K562 (cell line): Measurements from ENCODE around the gene ANKRD11. TPM values are rescaled to one million over a fixed set of nuclear protein-coding genes. Genes with fewer than 3 reads are reported as not detected.

ENCODE experiments used
- ATAC-seq: fragments of 200-7000 bp; cut with Tn5 transposase; 3 replicates; pipeline ENCODE4 v1.9.1; 2020; ENCODE audit warnings: moderate library complexity
- BruUV-seq: library from RNA; stranded (reverse); fragments of 400-500 nt; replicated peaks from 2 replicates; lab custom pipeline; 2021; lab: Mats Ljungman, UMichigan
- CTCF ChIA-PET: fragments of 300-600 bp; formaldehyde crosslinking; extraction: SDS; loops from one replicate; lab custom pipeline; 2021; ENCODE audit warnings: low intra/inter-chr PET ratio; lab: Yijun Ruan, JAX
- POLR2A ChIA-PET: fragments of 300-600, 350-650 bp; sonication (Branson Sonifier 250); formaldehyde crosslinking; extraction: SDS; loops from one replicate; lab custom pipeline; 2021; ENCODE audit warnings: antibody characterized with exemption, inconsistent platforms; lab: Yijun Ruan, JAX
- DNase-seq, 4 experiments: peaks; one replicate each; pipeline versions ENCODE4 v3.0.0 to v3.0.0-alpha.2; 2011 to 2018; ENCODE audit warnings: low spot score in 3 of 4, mixed read lengths in 3 of 4; ENCODE audit errors: extremely low read depth in 1 of 4
- FAIRE-seq: peaks from 2 replicates; lab custom pipeline; 2011; peaks lifted over from hg19 to GRCh38; lab: Jason Lieb, UNC
- H2AFZ ChIP-seq: 2 replicates; pipeline ENCODE4 v1.6.0; 2011; ENCODE audit warnings: low read depth, low read length, control low read depth, inconsistent platforms
- H3K27ac ChIP-seq: fragments of 200-600 bp; 3 replicates; pipeline ENCODE4 v1.8.0; 2011; ENCODE audit warnings: low read depth, mild to moderate bottlenecking, control low read depth, inconsistent platforms, low read length, moderate library complexity, mixed read lengths; ENCODE audit errors: extremely low read depth
- H3K27me3 ChIP-seq, 2 experiments: fragments of 300-600 bp in 1 of 2; 2 replicates in 1 of 2; 3 replicates in 1 of 2; pipeline versions ENCODE4 v1.6.0 to v1.8.0; 2011; ENCODE audit warnings: inconsistent platforms in 2 of 2, low read length in 2 of 2, mild to moderate bottlenecking in 1 of 2, mixed read lengths in 1 of 2, moderate library complexity in 1 of 2; ENCODE audit not compliant: control insufficient read depth in 2 of 2, insufficient read depth in 2 of 2
- H3K36me3 ChIP-seq: fragments of 300-600 bp; 3 replicates; pipeline ENCODE4 v1.8.0; 2011; ENCODE audit warnings: mild to moderate bottlenecking, low read length, inconsistent platforms; ENCODE audit not compliant: control insufficient read depth, insufficient read depth
- H3K4me1 ChIP-seq, 2 experiments: fragments of 200-600 bp in 1 of 2; replicated peaks in 1 of 2; 2 replicates in 1 of 2; 3 replicates in 1 of 2; pipeline versions ENCODE4 v1.5.1 to v1.8.0; 2011; ENCODE audit warnings: inconsistent platforms in 2 of 2, low read length in 2 of 2, mild to moderate bottlenecking in 1 of 2, mixed read lengths in 1 of 2, moderate library complexity in 1 of 2; ENCODE audit not compliant: control insufficient read depth in 2 of 2, insufficient read depth in 2 of 2
- H3K4me2 ChIP-seq: 2 replicates; pipeline ENCODE4 v1.6.1; 2011; ENCODE audit warnings: low read length, control low read depth, inconsistent platforms, mixed read lengths; ENCODE audit not compliant: insufficient read depth
- H3K4me3 ChIP-seq: fragments of 200-600 bp; sonication (generic), shearing (Covaris generic); 2 replicates; pipeline ENCODE4 v1.5.1; 2016; ENCODE audit warnings: control low read depth, inconsistent platforms
- H3K79me2 ChIP-seq: fragments of 200-600 bp; 3 replicates; pipeline ENCODE4 v1.8.0; 2011; ENCODE audit warnings: low read length, inconsistent platforms; ENCODE audit not compliant: control insufficient read depth, insufficient read depth
- H3K9ac ChIP-seq, 2 experiments: 2 replicates each; pipeline versions ENCODE4 v1.6.0 to v1.6.1; 2011; ENCODE audit warnings: low read depth in 2 of 2, low read length in 2 of 2, control low read depth in 1 of 2, inconsistent platforms in 1 of 2, mild to moderate bottlenecking in 1 of 2, mixed read lengths in 1 of 2; ENCODE audit not compliant: insufficient read depth in 1 of 2
- H3K9me1 ChIP-seq: one replicate; pipeline ENCODE4 v1.6.0; 2011; ENCODE audit warnings: inconsistent platforms, mild to moderate bottlenecking, low read length, moderate library complexity; ENCODE audit not compliant: control insufficient read depth, insufficient read depth
- H3K9me3 ChIP-seq: replicated peaks from 2 replicates; pipeline ENCODE4 v1.5.1; 2011; ENCODE audit warnings: low read depth, low read length, inconsistent platforms; ENCODE audit not compliant: control insufficient read depth, insufficient read depth
- H4K20me1 ChIP-seq: replicated peaks from 2 replicates; pipeline ENCODE4 v1.6.1; 2011; ENCODE audit warnings: low read length, inconsistent platforms, mixed read lengths; ENCODE audit not compliant: control insufficient read depth, insufficient read depth
- ETV1 ChIP-seq: fragments of 450-650 bp; conservative IDR thresholded peaks from 2 replicates; pipeline ENCODE4 v1.6.1; 2016; ENCODE audit warnings: missing genetic modification characterization, control low read depth, low read depth, missing compliant biosample characterization
- KDM5B ChIP-seq: fragments of 200-600 bp; sonication (generic); IDR thresholded peaks from 2 replicates; pipeline ENCODE4 v1.6.1; 2012; ENCODE audit warnings: low read depth, mild to moderate bottlenecking, moderate library complexity, low read length, control low read depth, inconsistent platforms; ENCODE audit not compliant: insufficient replicate concordance
- TCFL5 ChIP-seq: fragments of 250-450 bp; sonication (Bioruptor Pico); conservative IDR thresholded peaks from 2 replicates; pipeline ENCODE4 v1.6.1; 2021; ENCODE audit warnings: mild to moderate bottlenecking, moderate library complexity, matching md5 sums
- XRCC3 ChIP-seq: fragments of 450-650 bp; IDR thresholded peaks from 2 replicates; pipeline ENCODE4 v1.6.1; 2017; ENCODE audit warnings: mild to moderate bottlenecking, moderate library complexity
- ZC3H11A ChIP-seq: IDR thresholded peaks from 2 replicates; pipeline ENCODE4 v1.6.1; 2012; ENCODE audit warnings: low read depth, low read length, improper control_type of control experiment
- ZNF79 ChIP-seq: fragments of 250-450 bp; sonication (Bioruptor Pico); IDR thresholded peaks from 2 replicates; pipeline ENCODE4 v1.4.0; 2020; ENCODE audit warnings: low read depth, mild to moderate bottlenecking, moderate library complexity
- WGBS: fragments of 100-300 bp; shearing (Covaris generic); methylation state at CpG from one replicate; pipeline ENCODE4 v1.1.6; 2016; ENCODE audit warnings: low coverage, mixed read lengths; ENCODE audit not compliant: insufficient coverage; ENCODE audit errors: missing lambda C conversion rate; 5-methylcytosine and 5-hydroxymethylcytosine counted together
- in situ Hi-C: fragments of 300-500 bp; cut with MboI; formaldehyde crosslinking; loops from 4 replicates; pipeline ENCODE4 v1.15.0; 2018; ENCODE audit warnings: inconsistent platforms, mixed read lengths
- intact Hi-C: fragments of 100-400 bp; cut with micrococcal nuclease; formaldehyde crosslinking; loops from 2 replicates; pipeline ENCODE4 v1.14.2; 2022
- polyA plus RNA-seq, 8 experiments: library from polyadenylated mRNA; depleted of rRNA in 4 of 8; stranded (reverse) in 5 of 8; unstranded in 3 of 8; fragments of >200 nt; fragmentation: Nextera tagmentation in 2 of 8; fragmentation: Illumina TruSeq in 1 of 8; extraction: Ambion mirVana in 2 of 8; extraction: Trizol in 1 of 8; gene quantifications; 2 replicates each; pipeline versions ENCODE4 v1.2.1 to v1.2.3, GENCODE V29; 2011 to 2014; ENCODE audit warnings: inconsistent platforms in 1 of 8, missing spikeins in 1 of 8
- total RNA-seq, 7 experiments: library from RNA; depleted of rRNA in 6 of 7; stranded (reverse); fragments of >200 nt in 6 of 7; fragmentation: Illumina TruSeq in 2 of 7; extraction: Trizol in 2 of 7; gene quantifications; 2 replicates each; pipeline versions ENCODE4 v1.2.1 to v1.2.3, GENCODE V29; 2011 to 2021; ENCODE audit warnings: low replicate concordance in 1 of 7
- TF ChIP-seq, protein P1 (sequence below): IDR thresholded peaks from 2 replicates; pipeline ENCODE4 v1.6.1; 2012; ENCODE audit warnings: low read depth, low read length, improper control_type of control experiment, borderline replicate concordance
- TF ChIP-seq, protein P2 (sequence below): sonication (generic); formaldehyde crosslinking; IDR thresholded peaks from 2 replicates; pipeline ENCODE4 v1.9.0; 2022; ENCODE audit warnings: mild to moderate bottlenecking, missing genetic modification reagents
- TF ChIP-seq, protein P3 (sequence below): sonication (generic); formaldehyde crosslinking; IDR thresholded peaks from 2 replicates; pipeline ENCODE4 v1.8.1; 2023; ENCODE audit warnings: missing genetic modification reagents, mild to moderate bottlenecking, borderline replicate concordance
- TF ChIP-seq, protein P4 (sequence below): fragments of 450-650 bp; IDR thresholded peaks from 2 replicates; pipeline ENCODE4 v1.6.1; 2016; ENCODE audit warnings: mild to moderate bottlenecking
- TF ChIP-seq, protein P5 (sequence below): fragments of 450-650 bp; formaldehyde crosslinking; IDR thresholded peaks from 2 replicates; pipeline ENCODE4 v1.4.0; 2022; ENCODE audit warnings: missing genetic modification characterization

The ANKRD11 gene
- total and polyA plus RNA-seq, 9 of the 15 experiments (the other 6 are each of a cell fraction or from before 2014, with no cell fraction given): 4.7 to 126 (median 31.7) TPM

DNA sequence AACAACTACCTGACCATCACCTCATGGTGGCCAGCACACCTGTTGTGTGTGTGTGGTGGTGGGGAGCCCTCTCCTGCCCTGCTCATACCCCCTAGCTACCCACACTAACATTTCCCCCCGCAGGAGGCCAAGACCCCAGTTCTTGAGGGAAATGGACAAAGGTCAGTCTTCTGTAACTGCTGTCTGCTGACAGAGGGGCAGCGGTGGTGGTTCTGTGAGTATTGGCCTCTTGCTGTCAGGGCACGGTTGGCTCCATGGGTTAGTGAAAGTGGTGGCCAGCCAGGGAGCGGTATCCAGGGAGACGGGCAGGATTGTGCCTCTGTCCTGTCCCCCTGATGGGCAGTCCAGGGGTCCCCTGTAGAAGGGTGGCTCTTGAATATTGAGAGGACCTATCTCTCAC, 246.7 kb downstream of the ANKRD11 start:
- FAIRE-seq (no peak), DNase-seq (no peak), ATAC-seq (no peak)
- 73% methylated on average over 5 of the region's 5 CpGs for WGBS
- CTCF ChIA-PET: no interaction called here
- H3K79me2 ChIP-seq: peaks cover 7% of the 10 kb centered on the region
- BruUV-seq: no TSS peak
- no peaks in the 10 kb centered on the region for H3K9me1 ChIP-seq
- no peaks in the 10 kb centered on the region for H3K36me3 ChIP-seq
- POLR2A ChIA-PET: no interaction called here
- intact Hi-C loops: no loop called here
- H4K20me1 ChIP-seq: no peaks in the 10 kb centered on the region
- no peak overlapping the region for H3K4me2 ChIP-seq
- H2AFZ ChIP-seq: no peak overlapping the region
- H3K9ac ChIP-seq: peak overlapping the region in 1 of 2 experiments; percentile 78; a peak in 1 of 4 replicates
- H3K4me3 ChIP-seq: no peak overlapping the region
- peaks cover 0 to 47% of the 10 kb centered on the region in 2 experiments; a peak in 3 of 5 replicates for H3K4me1 ChIP-seq
- no peak overlapping the region for H3K27ac ChIP-seq
- no peaks in the 10 kb centered on the region for H3K27me3 ChIP-seq
- H3K9me3 ChIP-seq: peaks cover 4% of the 10 kb centered on the region
- in situ Hi-C loops: no loop called here
- TF ChIP-seq ZNF79 (CRISPR knock-in tag) (no peak), ETV1 (tag) (no peak), ZC3H11A (no peak), KDM5B (no peak), TCFL5 (no peak), XRCC3 (no peak)
- TF ChIP-seq, protein P1, sequence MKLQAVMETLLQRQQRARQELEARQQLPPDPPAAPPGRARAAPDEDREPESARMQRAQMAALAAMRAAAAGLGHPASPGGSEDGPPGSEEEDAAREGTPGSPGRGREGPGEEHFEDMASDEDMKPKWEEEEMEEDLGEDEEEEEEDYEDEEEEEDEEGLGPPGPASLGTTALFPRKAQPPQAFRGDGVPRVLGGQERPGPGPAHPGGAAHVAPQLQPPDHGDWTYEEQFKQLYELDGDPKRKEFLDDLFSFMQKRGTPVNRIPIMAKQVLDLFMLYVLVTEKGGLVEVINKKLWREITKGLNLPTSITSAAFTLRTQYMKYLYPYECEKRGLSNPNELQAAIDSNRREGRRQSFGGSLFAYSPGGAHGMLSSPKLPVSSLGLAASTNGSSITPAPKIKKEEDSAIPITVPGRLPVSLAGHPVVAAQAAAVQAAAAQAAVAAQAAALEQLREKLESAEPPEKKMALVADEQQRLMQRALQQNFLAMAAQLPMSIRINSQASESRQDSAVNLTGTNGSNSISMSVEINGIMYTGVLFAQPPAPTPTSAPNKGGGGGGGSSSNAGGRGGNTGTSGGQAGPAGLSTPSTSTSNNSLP: no peak
- TF ChIP-seq, protein P2, sequence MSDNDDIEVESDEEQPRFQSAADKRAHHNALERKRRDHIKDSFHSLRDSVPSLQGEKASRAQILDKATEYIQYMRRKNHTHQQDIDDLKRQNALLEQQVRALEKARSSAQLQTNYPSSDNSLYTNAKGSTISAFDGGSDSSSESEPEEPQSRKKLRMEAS (CRISPR knock-in tag): no peak
- TF ChIP-seq, protein P3, sequence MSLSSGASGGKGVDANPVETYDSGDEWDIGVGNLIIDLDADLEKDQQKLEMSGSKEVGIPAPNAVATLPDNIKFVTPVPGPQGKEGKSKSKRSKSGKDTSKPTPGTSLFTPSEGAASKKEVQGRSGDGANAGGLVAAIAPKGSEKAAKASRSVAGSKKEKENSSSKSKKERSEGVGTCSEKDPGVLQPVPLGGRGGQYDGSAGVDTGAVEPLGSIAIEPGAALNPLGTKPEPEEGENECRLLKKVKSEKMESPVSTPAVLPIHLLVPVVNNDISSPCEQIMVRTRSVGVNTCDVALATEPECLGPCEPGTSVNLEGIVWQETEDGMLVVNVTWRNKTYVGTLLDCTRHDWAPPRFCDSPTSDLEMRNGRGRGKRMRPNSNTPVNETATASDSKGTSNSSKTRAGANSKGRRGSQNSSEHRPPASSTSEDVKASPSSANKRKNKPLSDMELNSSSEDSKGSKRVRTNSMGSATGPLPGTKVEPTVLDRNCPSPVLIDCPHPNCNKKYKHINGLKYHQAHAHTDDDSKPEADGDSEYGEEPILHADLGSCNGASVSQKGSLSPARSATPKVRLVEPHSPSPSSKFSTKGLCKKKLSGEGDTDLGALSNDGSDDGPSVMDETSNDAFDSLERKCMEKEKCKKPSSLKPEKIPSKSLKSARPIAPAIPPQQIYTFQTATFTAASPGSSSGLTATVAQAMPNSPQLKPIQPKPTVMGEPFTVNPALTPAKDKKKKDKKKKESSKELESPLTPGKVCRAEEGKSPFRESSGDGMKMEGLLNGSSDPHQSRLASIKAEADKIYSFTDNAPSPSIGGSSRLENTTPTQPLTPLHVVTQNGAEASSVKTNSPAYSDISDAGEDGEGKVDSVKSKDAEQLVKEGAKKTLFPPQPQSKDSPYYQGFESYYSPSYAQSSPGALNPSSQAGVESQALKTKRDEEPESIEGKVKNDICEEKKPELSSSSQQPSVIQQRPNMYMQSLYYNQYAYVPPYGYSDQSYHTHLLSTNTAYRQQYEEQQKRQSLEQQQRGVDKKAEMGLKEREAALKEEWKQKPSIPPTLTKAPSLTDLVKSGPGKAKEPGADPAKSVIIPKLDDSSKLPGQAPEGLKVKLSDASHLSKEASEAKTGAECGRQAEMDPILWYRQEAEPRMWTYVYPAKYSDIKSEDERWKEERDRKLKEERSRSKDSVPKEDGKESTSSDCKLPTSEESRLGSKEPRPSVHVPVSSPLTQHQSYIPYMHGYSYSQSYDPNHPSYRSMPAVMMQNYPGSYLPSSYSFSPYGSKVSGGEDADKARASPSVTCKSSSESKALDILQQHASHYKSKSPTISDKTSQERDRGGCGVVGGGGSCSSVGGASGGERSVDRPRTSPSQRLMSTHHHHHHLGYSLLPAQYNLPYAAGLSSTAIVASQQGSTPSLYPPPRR (CRISPR knock-in tag): no peak
- TF ChIP-seq, protein P4, sequence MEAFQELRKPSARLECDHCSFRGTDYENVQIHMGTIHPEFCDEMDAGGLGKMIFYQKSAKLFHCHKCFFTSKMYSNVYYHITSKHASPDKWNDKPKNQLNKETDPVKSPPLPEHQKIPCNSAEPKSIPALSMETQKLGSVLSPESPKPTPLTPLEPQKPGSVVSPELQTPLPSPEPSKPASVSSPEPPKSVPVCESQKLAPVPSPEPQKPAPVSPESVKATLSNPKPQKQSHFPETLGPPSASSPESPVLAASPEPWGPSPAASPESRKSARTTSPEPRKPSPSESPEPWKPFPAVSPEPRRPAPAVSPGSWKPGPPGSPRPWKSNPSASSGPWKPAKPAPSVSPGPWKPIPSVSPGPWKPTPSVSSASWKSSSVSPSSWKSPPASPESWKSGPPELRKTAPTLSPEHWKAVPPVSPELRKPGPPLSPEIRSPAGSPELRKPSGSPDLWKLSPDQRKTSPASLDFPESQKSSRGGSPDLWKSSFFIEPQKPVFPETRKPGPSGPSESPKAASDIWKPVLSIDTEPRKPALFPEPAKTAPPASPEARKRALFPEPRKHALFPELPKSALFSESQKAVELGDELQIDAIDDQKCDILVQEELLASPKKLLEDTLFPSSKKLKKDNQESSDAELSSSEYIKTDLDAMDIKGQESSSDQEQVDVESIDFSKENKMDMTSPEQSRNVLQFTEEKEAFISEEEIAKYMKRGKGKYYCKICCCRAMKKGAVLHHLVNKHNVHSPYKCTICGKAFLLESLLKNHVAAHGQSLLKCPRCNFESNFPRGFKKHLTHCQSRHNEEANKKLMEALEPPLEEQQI: no peak
- TF ChIP-seq, protein P5, sequence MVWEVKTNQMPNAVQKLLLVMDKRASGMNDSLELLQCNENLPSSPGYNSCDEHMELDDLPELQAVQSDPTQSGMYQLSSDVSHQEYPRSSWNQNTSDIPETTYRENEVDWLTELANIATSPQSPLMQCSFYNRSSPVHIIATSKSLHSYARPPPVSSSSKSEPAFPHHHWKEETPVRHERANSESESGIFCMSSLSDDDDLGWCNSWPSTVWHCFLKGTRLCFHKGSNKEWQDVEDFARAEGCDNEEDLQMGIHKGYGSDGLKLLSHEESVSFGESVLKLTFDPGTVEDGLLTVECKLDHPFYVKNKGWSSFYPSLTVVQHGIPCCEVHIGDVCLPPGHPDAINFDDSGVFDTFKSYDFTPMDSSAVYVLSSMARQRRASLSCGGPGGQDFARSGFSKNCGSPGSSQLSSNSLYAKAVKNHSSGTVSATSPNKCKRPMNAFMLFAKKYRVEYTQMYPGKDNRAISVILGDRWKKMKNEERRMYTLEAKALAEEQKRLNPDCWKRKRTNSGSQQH: no peak
